GM18861 (cell line): ENCODE measurements around the gene SNX3.

Source experiments
- ATAC-seq: cut with Tn5 transposase; IDR thresholded peaks from one replicate; pipeline ENCODE4 v1.9.1; 2021; ENCODE audit not compliant: unreplicated experiment

Gene SNX3

DNA sequence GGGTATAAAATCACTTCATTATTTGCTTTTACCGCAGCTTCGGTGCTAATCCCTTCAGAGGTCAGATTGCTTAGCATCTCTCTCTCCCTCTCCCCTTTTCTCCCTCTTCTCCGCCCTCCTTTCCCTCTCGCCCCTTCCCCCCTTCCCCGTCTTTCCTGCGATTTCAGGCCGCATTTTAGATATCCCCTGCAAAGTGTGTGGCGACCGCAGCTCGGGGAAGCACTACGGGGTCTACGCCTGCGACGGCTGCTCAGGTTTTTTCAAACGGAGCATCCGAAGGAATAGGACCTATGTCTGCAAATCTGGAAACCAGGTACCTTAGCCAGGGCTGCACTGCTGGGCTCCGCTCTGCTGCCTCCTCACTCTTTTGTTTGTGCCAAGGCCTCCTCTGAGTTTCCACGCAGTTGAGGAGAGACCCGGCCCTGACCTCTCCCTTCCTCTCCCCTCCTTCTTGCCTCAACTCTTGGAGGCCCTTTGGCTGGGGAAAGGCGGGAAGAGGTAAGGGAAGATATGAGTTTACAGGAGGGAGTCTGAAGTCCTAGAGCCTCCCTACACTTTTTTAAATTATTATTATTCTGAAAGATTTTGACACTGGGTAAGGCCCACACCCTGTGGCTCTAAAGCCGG is 89.4 kb downstream of the SNX3 start:
- no peak for ATAC-seq

DNA sequence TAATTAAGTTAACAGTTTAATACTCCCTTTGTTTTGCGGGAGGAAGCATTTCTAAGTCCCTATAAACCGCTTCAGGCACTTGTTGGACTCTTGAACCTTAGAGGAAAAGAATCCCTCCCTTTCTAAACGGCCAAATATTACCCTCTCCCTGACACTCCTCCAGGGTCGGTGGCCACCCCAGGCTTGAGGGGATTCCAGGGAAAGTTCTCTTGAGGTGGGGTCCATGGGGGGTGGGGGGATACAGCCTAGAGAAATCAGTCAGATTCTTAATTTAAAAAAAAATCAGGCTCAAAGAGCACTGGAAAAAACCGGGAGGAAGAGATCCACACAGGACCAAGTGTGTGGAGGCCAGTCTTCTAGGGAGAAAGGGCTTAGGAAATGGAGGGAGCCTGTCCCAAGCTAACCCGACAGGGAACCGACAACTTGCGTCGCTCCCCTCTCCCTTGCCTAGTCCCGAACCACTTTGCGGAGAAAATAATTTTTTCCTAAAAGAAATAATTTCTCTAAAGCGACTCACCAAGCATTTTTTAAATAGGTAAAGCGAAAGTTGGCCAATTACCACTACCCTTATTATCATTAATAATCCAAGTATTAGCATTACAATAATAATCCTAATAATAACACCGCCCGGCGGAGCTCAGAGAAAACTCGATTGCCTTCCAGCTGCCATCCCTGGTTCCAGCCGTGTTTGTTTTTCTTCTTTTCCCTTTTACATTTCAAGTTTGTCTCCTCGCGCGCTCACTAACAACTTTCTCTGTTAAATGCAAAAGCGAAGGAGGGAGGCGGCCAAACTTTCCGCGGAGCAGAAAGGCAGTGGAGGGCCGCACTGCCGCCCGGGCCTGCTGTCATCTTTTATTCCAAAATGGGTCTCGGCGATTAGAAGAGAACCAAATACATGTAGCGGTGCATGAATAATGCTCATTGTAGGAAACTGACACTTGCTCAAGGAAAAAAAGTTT is 90.2 kb downstream of the SNX3 start:
- no peak for ATAC-seq

DNA sequence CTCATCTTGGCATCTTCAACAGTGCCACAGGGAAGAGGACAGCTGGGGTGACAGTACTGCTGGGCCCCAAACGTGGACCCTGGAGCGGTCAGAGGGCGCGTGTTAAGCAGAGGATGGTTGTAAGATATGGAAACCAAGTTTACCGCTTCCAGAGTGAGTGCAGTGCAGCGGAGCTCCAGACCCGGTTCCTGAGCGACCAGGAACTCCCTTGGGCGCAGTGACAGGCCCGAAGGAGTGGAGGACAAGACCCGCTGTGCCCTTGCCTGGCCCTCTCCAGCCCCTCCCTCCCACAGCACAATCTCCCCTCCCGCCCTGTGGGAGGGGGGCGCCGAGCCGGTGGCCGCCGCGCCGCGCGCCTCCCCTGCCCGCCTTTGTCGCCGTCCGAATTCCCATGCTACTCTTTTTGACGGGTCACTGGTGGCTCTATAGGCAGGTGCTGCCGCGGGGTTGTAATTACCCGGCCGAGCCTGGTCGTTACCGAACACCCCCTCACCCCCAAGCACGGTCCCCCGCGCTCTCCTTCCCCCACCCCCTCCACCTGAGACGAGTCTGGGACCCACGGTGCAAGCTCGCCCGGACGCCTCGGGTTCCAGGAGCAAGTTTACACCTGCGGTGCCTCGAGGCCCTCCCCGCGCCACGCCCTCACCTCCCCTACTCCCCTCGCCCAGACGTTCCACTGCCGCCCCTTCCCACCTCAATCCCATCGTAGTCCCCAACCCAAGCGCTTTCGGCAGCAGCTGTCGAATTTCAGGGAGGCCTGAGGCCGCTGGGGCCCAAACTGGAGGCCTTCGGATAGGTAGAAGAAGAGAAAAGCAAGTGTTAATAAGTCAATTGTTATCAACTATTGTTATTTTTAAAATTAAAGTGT is 91.1 kb downstream of the SNX3 start:
- ATAC-seq = no peak

DNA sequence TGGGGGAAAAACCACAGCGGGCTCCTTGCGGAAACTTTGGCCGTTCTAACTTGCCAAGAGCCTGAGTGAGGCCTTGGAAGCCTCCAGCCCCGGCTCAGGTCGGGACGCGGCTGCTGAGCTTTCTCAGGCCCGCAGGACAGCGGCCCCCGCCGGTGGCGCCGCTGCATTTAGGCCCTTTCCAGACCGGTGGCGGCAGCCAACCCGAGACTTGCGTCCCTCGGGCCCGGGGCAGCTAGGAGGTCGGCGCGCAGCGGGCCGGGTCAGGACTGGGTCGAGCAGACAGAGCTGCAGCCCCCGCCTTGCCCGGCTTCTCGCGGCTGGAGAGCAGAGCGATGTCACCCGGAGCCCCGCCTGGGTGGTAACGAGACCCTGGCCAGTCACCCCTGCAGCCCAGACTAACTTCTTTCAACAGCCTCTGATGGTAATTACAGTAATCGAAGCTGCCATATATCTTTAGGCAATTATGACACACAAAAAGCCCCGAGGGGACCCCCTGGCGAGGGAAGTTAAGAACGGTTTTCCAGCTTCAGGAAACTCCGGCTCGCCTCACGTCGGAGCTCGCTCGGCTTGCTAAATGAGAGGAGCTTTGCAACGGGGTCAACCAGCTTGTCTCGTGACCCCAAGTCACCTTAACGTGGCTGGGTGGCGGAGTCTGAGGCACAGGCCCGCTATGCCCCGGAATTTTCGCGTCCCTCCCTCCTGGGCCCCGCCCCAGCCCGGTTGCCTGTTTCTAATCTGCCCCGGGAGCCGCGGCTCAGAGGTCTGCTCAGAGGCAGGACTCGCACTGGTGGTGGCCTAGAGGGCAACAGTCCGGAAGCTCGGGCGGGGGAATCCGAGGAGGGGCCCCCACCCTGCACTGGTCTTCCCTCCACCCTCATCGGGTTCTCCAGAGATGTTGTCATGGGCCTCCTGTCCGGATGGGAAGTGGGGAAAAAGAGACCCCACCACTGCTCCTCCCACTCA is 92.1 kb downstream of the SNX3 start:
- ATAC-seq = no peak

DNA sequence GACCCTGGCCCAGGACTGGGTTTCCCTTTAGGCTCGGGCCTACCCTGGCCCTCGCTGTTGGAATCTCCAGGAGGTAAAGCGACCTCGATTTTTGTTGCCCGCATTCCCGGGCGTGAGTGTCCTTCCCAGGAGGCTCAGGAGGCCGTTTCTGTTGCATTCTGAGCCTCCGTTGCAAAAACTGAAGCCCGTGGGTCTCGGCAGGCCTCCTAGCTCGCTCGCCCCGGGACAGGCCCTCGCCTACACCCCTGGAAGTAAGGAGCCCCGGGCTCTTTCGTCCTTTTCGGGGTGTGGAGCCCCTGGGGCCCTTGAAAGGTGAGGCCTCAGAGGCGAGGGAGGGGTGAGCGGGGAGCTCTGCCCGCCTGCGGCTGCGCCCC is 92.8 kb downstream of the SNX3 start:
- no peak for ATAC-seq

DNA sequence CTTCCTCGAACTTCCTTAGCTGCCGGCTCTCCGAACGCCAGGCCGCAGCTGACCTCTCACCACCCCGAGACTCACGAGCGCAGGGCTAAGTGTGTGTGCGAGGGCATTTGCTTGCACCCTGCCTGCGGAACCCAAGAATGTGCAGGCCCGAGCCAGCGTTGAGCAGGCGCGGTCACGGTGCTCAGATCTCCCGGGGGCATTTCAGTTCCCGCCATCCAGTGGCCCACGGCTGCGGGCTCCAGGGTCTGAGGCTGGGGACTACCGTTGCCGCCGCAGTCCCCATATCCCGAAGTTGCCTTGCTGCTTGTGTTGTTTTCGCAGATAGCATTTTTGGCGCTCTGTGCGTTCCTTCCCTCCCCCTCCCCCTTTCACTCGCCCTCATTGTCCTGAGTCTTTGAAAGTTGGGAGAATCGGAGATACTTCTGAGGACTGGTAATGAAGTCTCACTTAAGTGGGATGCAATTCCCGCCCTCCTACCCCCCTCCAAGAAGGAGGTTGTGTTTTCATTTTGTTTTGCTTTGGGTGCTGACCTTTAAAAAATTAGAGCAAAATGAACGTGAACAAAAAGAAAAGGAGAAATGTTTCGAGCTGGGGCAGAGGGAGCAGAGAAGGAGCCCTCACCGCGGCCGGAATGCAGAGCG is 93.3 kb downstream of the SNX3 start:
- no peak for ATAC-seq

DNA sequence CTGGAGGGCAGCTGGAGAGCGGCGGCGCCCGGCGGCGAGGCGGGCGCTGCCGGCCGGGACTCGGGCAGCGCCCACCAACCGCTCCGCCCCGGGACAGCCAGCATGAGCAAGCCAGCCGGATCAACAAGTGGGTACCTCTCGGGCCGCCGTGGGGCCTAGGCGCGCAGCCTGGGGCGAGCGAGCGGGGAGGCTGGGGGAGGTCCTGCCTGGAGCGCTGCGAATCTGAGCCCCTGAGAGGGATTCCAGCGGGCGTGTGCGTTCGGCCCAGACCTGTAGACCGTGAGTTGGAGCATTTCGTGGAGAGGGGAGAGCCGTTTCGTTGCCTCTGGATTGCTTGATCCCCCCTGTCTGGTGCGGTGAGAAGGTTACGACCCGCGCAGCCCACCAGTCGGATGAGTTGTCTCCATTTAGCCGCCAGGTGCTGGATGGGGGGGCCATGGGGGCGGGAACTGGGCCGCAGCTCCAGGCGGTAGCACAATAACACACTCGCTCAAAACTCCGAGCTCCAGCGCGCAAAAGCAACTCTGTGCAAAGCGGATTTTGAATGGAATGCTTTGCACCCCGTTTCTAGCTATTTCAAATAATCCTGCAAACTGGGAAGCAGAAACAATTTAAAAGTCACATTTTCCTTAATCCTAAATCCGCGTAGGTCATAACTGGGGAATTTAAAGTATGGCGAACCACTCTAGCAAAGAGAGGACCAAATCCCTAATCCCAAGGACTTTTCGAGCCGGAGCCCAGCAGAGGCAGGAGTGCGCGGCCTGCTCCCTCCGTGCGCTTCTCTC is 94.0 kb downstream of the SNX3 start:
- no peak for ATAC-seq

DNA sequence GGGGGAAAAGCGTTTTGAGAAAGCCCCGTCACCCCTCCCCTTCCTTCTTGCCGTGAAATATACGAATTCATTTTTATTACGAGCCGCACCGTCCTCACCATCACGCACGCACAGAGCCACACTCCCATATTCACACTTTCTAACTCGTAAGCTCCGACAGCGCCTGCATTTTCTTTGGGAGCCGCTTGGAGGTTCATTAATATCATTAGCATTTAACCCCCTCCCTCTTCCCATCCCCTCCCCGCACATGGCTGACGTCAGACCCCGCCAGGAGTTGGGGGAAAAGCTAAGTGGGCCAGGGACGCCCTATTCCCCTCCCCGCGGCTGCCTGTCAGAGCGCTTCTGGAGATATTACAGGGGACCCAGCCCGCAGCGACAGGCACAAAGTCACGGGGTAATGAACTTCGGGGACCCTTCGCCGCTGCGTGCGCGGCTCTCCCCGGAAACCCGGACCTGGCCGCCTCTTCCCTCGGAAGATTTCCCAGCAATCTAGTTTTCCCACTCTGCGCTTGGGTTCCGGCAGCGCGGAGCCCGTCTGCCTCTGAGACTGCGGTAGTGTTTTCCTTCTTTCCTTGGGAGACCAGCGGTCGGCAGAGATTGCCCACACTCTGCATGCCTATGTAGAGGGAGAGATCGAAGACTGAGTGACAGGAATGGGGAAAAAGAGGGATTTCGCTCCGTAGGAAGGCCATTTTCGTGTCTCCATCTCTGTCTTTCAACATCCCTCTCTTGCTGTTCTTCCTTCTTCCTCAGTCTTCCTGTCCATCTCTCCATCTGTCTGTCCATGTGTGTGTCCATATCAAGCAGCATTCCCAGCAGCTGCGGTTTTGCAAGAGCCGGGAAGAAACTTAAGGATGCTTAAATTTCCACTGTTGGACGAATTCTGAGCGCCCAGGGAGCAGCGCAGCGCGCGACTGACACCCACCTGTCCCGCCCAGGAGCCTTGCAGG is 94.9 kb downstream of the SNX3 start, which contains the start of gene NR2E1:
NR2E1 (plus strand) TSS at position 309 of the 950 bp plus-strand sequence. CDS start 744 bp downstream, outside the sequence.
- no peak for ATAC-seq

DNA sequence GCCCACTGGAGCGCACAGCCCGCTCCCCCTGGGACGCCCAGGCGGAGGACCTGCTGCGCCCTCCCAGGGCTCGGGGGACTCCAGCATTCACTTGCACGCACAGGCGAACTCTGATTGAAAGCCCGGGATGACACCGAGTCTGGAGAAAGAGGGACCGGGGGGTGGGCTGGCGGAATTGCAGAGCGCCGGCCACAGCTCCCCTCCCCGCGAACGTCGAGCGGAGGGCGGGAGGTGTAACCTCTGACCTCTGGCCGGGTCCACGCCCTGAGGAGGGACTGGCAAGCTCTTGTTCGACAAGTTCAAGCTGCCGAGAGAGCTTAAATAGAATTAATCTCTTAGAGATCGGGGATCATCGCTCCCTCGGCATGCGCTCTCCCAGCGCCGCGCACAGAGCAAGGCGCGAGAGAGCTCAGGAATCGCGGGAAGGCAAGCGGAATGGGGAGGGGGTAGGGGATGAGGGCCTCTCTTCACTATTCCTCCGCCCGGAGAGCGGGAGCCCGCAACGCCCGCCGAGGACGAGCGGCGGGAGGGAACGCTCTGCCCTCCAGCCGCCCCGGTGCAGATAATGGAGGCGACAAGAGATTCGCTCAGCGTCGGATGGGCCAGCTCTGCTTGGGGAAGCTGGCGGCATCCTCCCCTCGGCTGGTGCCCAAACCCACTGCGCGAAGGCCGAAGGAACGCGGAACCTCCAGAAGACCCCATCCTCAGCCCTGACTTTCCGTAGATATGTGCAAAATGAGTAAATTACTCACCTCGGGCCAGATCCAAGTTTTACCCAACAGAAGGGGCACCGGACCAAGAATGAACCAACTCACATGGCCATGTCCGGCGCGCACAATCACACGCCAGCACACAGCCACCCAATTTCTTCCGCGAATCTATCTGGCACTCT is 95.8 kb downstream of the SNX3 start:
- ATAC-seq = no peak

DNA sequence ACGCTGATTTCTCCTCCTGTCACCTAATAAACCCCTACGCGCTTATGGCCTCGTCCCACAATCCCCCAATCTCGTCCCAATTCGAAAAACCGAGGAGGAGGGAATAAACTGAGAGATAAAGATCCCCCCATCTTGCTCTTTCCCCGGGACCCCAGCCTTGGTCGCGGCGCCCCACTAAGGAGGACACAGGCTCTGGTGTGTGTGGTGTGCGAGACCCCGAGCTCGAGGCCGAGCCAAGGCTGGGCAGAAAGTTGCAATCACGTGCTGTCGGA is 96.4 kb downstream of the SNX3 start:
- no peak for ATAC-seq

DNA sequence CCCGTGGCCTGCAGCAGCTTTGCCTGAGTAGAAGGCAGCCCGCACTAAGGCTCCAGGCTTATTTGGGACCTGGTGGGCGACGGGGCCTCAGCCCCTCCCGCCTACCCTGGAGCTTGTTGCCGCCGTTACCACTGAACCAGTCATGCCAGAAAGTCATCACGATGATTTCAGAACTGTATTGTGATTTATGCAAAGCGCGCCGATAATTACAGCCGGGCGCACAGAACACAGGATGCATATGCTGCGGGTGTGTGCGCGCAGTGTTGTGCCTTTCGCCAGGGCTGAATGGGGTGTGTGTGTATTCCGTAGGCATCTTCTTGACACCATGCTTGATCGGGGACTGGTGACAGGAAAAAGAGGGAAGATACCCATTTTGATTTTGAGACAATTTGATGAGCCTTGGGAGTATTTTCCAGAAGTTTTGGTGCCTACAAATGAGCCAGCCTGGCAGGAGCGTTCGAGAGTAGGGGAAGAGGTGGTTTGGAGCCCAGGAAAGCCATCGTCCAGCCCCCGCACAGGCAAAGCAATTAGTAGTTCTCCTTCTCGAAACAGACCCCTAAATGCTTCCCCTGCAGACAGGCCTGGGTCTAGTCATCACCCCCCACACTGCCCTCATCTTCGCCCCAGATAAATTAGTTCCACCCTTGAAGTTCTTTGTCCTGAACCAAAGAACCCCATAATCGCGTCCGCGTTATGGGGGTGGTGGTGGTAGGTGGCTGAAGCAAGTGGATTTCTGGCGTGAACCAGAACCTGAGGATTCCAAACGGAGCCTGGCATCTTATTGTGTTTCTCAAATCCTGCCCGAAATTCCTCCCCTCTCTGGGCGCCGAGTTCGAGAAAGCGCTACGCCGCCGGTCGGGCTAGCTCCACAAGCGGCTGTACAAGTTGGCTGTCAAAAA is 96.9 kb downstream of the SNX3 start:
- no peak for ATAC-seq

DNA sequence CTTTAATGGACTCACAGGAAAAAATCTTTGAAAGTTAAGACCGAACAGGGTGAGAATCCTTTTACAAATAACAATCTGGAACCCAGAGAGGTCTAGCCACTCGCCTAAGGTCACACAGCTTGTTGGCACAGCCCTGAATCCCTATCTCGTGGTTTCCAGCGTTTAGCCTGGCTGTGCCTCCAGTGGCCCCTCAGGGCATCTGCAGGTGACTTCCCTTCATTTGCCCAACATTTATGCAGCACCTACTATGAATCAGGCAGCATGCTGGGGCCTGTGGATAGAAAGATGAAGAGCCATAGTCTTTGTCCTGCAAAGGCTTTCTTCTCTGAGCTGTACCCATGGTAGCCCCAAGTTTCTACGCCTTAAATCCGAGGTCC is 97.6 kb downstream of the SNX3 start:
- ATAC-seq = no peak

DNA sequence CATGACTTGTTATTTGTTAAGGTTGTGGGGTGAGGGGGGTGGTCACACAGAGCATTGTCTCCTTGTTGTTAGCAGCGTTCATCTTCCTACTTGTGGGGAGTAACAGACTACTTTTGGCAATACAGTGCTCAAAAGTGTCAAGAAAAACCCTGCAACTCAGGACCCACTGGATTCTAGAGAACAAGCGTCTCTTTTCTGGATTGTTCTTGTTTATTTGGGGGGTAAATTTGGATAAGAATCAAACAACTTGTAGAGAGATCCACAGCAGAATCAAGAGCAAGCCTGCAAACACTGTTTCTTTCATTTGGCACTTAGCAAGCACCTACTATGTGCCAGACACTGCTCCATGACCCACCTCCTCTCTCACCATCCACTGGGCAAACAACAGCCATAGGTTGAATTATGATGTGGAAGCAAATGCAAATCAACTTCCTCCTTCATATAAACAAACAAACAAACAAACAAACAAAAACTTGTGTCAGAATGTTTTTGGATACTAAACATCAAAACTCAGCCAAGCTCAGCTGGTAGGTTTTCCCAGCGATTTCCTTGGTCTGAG is 99.0 kb downstream of the SNX3 start:
- no peak for ATAC-seq
